Lower leg skin (tissue), 3 donors: ENCODE results near the gene ZNF83.

ENCODE experiments used
- CTCF ChIP-seq, 3 donors: fragments of 450-650 bp; IDR thresholded peaks; one replicate each; pipeline ENCODE4 v1.5.1; 2016; ENCODE audit warnings: antibody characterized with exemption in 3 of 3, mild to moderate bottlenecking in 3 of 3, moderate library complexity in 2 of 3
- POLR2A ChIP-seq, 2 donors: fragments of 450-650 bp; IDR thresholded peaks; one replicate each; pipeline ENCODE4 v1.6.1; 2016 to 2017; ENCODE audit warnings: antibody characterized with exemption in 2 of 2, mild to moderate bottlenecking in 1 of 2, moderate library complexity in 1 of 2

GRCh38 chr19:52567921-52568320 is 70.2 kb downstream of the ZNF83 start:
- TF ChIP-seq POLR2A (IDR thresholded peaks at IDR 0.05), result no peak
- no peak for TF ChIP-seq CTCF (IDR thresholded peaks at IDR 0.05)
